HG03064 (cell line): ENCODE results near the gene NBDY.
"Not testable (repeated sequence)": the region's sequence is repeated elsewhere in the genome, so short reads cannot be mapped to it uniquely, and the experiment has no call there.

Source experiments
- ATAC-seq: cut with Tn5 transposase; IDR thresholded peaks from one replicate; pipeline ENCODE4 v1.9.1; 2021; ENCODE audit warnings: low read depth; ENCODE audit not compliant: unreplicated experiment

NBDY gene

GRCh38 chrX:56764153-56764974, 35.3 kb downstream of the NBDY start:
- ATAC-seq = peak; percentile 38

GRCh38 chrX:56764975-56765791, 36.1 kb downstream of the NBDY start:
- no peak for ATAC-seq

- ATAC-seq = no peak
Observed at GRCh38 chrX:56765811-56766553, 36.9 kb downstream of the NBDY start.

- ATAC-seq = no peak
Observed at GRCh38 chrX:56766554-56767347, 37.7 kb downstream of the NBDY start.

- ATAC-seq = peak; percentile 31
Observed at GRCh38 chrX:56767348-56768119, 38.5 kb downstream of the NBDY start.

GRCh38 chrX:56768120-56768660, 39.1 kb downstream of the NBDY start:
- peak; percentile 22 for ATAC-seq

GRCh38 chrX:56772675-56773521, 43.9 kb downstream of the NBDY start:
- peak; percentile 36 for ATAC-seq

GRCh38 chrX:56773522-56774060, 44.5 kb downstream of the NBDY start:
- peak; percentile 33 for ATAC-seq

- peak; percentile 36 for ATAC-seq
Observed at GRCh38 chrX:56778099-56778923, 49.3 kb downstream of the NBDY start.

GRCh38 chrX:56778924-56779468, 50.0 kb downstream of the NBDY start:
- peak; percentile 33 for ATAC-seq

- ATAC-seq = not testable (repeated sequence)
Observed at GRCh38 chrX:56780681-56781649, 51.9 kb downstream of the NBDY start.

- ATAC-seq = no peak
Observed at GRCh38 chrX:56782352-56782751, 53.3 kb downstream of the NBDY start.

- no peak for ATAC-seq
Observed at GRCh38 chrX:56782791-56783449, 53.9 kb downstream of the NBDY start.

GRCh38 chrX:56783450-56783831, 54.4 kb downstream of the NBDY start:
- ATAC-seq = no peak

GRCh38 chrX:56783996-56784620, 55.1 kb downstream of the NBDY start:
- ATAC-seq = no peak
